Mesothelial cell of epicardium (in vitro differentiated cells): ENCODE data around the gene YIPF1. TPM values are rescaled to one million over a fixed set of nuclear protein-coding genes. Genes with fewer than 3 reads are reported as not detected.

Experiments
- DNase-seq, 2 experiments: peaks; one replicate each; pipeline ENCODE4 v3.0.0; 2021; ENCODE audit warnings: low spot score in 2 of 2; ENCODE audit not compliant: unreplicated experiment in 2 of 2
- H3K27ac Mint-ChIP-seq: 2 replicates; pipeline ENCODE4 v1.8.0; 2021; ENCODE audit warnings: mixed read lengths
- H3K27me3 Mint-ChIP-seq: 2 replicates; pipeline ENCODE4 v1.8.0; 2021; ENCODE audit warnings: low read depth, mixed read lengths
- H3K36me3 Mint-ChIP-seq: 2 replicates; pipeline ENCODE4 v1.8.0; 2021; ENCODE audit warnings: mixed read lengths
- H3K4me1 Mint-ChIP-seq: 2 replicates; pipeline ENCODE4 v1.8.0; 2021; ENCODE audit warnings: mixed read lengths
- H3K4me3 Mint-ChIP-seq: 2 replicates; pipeline ENCODE4 v1.8.0; 2021; ENCODE audit warnings: mild to moderate bottlenecking, moderate library complexity, mixed read lengths
- H3K9me3 Mint-ChIP-seq: 2 replicates; pipeline ENCODE4 v1.8.0; 2021; ENCODE audit warnings: mixed read lengths
- CTCF ChIP-seq: fragments of 200-600 bp; sonication (generic); IDR thresholded peaks from one replicate; pipeline ENCODE4 v1.5.0; 2021; ENCODE audit warnings: antibody characterized with exemption; ENCODE audit not compliant: unreplicated experiment
- total RNA-seq: library from RNA; stranded (reverse); gene quantifications from 3 replicates; pipeline ENCODE4 v1.2.1, GENCODE V29; 2021

Gene YIPF1
- total RNA-seq, 1 donor from 2014 or later, result 30.9 TPM

GRCh38 chr1:53810007-53810406 is 79.6 kb downstream of the YIPF1 start:
- peaks cover 55% of the 10 kb centered on the region for H3K36me3 Mint-ChIP-seq
- no peak overlapping the region for H3K27ac Mint-ChIP-seq
- H3K4me3 Mint-ChIP-seq, result no peak overlapping the region
- TF ChIP-seq CTCF, result no peak
- H3K4me1 Mint-ChIP-seq, result no peaks in the 10 kb centered on the region
- H3K27me3 Mint-ChIP-seq, result no peaks in the 10 kb centered on the region
- H3K9me3 Mint-ChIP-seq, result peaks cover 30% of the 10 kb centered on the region
- no peak for DNase-seq

- Mint-ChIP-seq H3K36me3 (peaks cover 43% of the 10 kb centered on the region), H3K4me1 (no peaks in the 10 kb centered on the region), H3K9me3 (peaks cover 13% of the 10 kb centered on the region), H3K27ac (no peak overlapping the region), H3K27me3 (no peaks in the 10 kb centered on the region), H3K4me3 (no peak overlapping the region)
- no peak for DNase-seq
- no peak for TF ChIP-seq CTCF
These were observed 81.7 kb downstream of the YIPF1 start for GRCh38 chr1:53807916-53808315.

GRCh38 chr1:53804791-53805505 is 84.6 kb downstream of the YIPF1 start:
- H3K4me1 Mint-ChIP-seq, result peaks cover under 1% of the 10 kb centered on the region
- H3K36me3 Mint-ChIP-seq, result peaks cover 22% of the 10 kb centered on the region
- no peaks in the 10 kb centered on the region for H3K9me3 Mint-ChIP-seq
- no peaks in the 10 kb centered on the region for H3K27me3 Mint-ChIP-seq
- H3K4me3 Mint-ChIP-seq, result no peak overlapping the region
- H3K27ac Mint-ChIP-seq, result no peak overlapping the region
- no peak for DNase-seq
- TF ChIP-seq CTCF, result no peak

- Mint-ChIP-seq H3K27ac (no peak overlapping the region), H3K36me3 (peaks cover 22% of the 10 kb centered on the region), H3K9me3 (no peaks in the 10 kb centered on the region), H3K4me1 (peaks cover 8% of the 10 kb centered on the region), H3K4me3 (no peak overlapping the region), H3K27me3 (no peaks in the 10 kb centered on the region)
- no peak for DNase-seq
- TF ChIP-seq CTCF, result no peak
These were observed 85.4 kb downstream of the YIPF1 start for GRCh38 chr1:53804181-53804580.

Other genes starting within 250 kb of the YIPF1 start
- gene GLIS1, start 150.6 kb downstream of the YIPF1 start, total RNA-seq, result 1.1 to 1.6 TPM (median 1.2 TPM) in 3 replicates
- 19.3 to 21.9 TPM (median 20.6 TPM) in 3 replicates for gene NDC1, start 51.5 kb downstream of the YIPF1 start, total RNA-seq
- not detected in 3 replicates for gene DIO1, start 4.4 kb upstream of the YIPF1 start, total RNA-seq
- gene IFT25, start 55.9 kb upstream of the YIPF1 start, total RNA-seq, result 36.8 to 38.2 TPM (median 37.0 TPM) in 3 replicates
- gene LRRC42, start 56.6 kb upstream of the YIPF1 start, total RNA-seq, result 42.1 to 43.4 TPM (median 43.2 TPM) in 3 replicates
- not detected in 3 replicates for gene LDLRAD1, start 128.4 kb upstream of the YIPF1 start, total RNA-seq
- gene TMEM59, start 163.4 kb upstream of the YIPF1 start, total RNA-seq, result 211 to 225 TPM (median 223 TPM) in 3 replicates
- 6.8 to 9.2 TPM (median 7.8 TPM) in 3 replicates for gene TCEANC2, start 163.8 kb upstream of the YIPF1 start, total RNA-seq